Stimulated activated effector memory CD8-positive, alpha-beta T cell treated with anti-CD3 and anti-CD28 coated beads, Interleukin-12 subunit alpha, Interleukin-12 subunit beta, amount 100 ng/mL, for 72 hours (primary cell): ENCODE results near the gene AHDC1.

Experiments
- ATAC-seq: fragments of 150-1000 bp; cut with Tn5 transposase; 2 replicates; pipeline ENCODE4 v1.10.0; 2021
- DNase-seq, 2 donors: peaks; one replicate each; pipeline ENCODE4 v3.0.0; 2021 to 2022; ENCODE audit warnings: low spot score in 2 of 2
- H3K27ac Mint-ChIP-seq: one replicate; pipeline ENCODE4 v1.8.0; 2022; ENCODE audit warnings: mild to moderate bottlenecking, mixed read lengths
- H3K36me3 Mint-ChIP-seq: one replicate; pipeline ENCODE4 v1.8.0; 2022; ENCODE audit warnings: mild to moderate bottlenecking, mixed read lengths
- H3K4me1 Mint-ChIP-seq: one replicate; pipeline ENCODE4 v1.8.0; 2022; ENCODE audit warnings: mixed read lengths
- H3K4me3 Mint-ChIP-seq: one replicate; pipeline ENCODE4 v1.8.0; 2022; ENCODE audit warnings: mild to moderate bottlenecking, mixed read lengths
- H3K9me3 Mint-ChIP-seq: one replicate; pipeline ENCODE4 v1.8.0; 2022; ENCODE audit warnings: mixed read lengths

Gene AHDC1

GRCh38 chr1:27489501-27489972, 114.4 kb downstream of the AHDC1 start:
- Mint-ChIP-seq H3K4me1 (peaks cover 31% of the 10 kb centered on the region), H3K9me3 (no peaks in the 10 kb centered on the region), H3K27ac (peak overlapping the region; percentile 100), H3K4me3 (peak overlapping the region; percentile 84), H3K36me3 (peaks cover 48% of the 10 kb centered on the region)
- ATAC-seq (peak; percentile 42), DNase-seq (no peak)

GRCh38 chr1:27487966-27488884, 115.7 kb downstream of the AHDC1 start:
- no peak for ATAC-seq
- peak overlapping the region; percentile 84 for H3K4me3 Mint-ChIP-seq
- peaks cover 40% of the 10 kb centered on the region for H3K4me1 Mint-ChIP-seq
- peak overlapping the region; percentile 100 for H3K27ac Mint-ChIP-seq
- DNase-seq: no peak
- H3K36me3 Mint-ChIP-seq: peaks cover 52% of the 10 kb centered on the region
- H3K9me3 Mint-ChIP-seq: no peaks in the 10 kb centered on the region

GRCh38 chr1:27485363-27485762, 118.6 kb downstream of the AHDC1 start:
- Mint-ChIP-seq H3K4me1 (peaks cover 49% of the 10 kb centered on the region), H3K27ac (no peak overlapping the region), H3K4me3 (no peak overlapping the region), H3K9me3 (no peaks in the 10 kb centered on the region), H3K36me3 (peaks cover 70% of the 10 kb centered on the region)
- DNase-seq (no peak), ATAC-seq (no peak)
